NT2/D1 (cell line): Measurements from ENCODE around the gene KCTD3.

ENCODE experiments used
- DNase-seq: peaks from one replicate; pipeline ENCODE4 v3.0.0-alpha.2; 2011; ENCODE audit warnings: low read depth, low spot score
- H3K27me3 ChIP-seq: 2 replicates; pipeline ENCODE4 v1.6.0; 2011; ENCODE audit warnings: mild to moderate bottlenecking; ENCODE audit not compliant: insufficient read length, insufficient read depth
- H3K36me3 ChIP-seq: 2 replicates; pipeline ENCODE4 v1.6.1; 2011; ENCODE audit warnings: mild to moderate bottlenecking, low read length, mixed read lengths; ENCODE audit not compliant: insufficient read depth, insufficient read length
- H3K4me1 ChIP-seq: 2 replicates; pipeline ENCODE4 v1.5.1; 2011; ENCODE audit not compliant: insufficient read depth, insufficient read length
- H3K4me3 ChIP-seq: 2 replicates; pipeline ENCODE4 v1.5.1; 2011; ENCODE audit warnings: low read depth; ENCODE audit not compliant: insufficient read length
- H3K9ac ChIP-seq: 2 replicates; pipeline ENCODE4 v1.6.0; 2011; ENCODE audit warnings: low read depth; ENCODE audit not compliant: insufficient read length
- H3K9me3 ChIP-seq: 2 replicates; pipeline ENCODE4 v1.5.1; 2011; ENCODE audit warnings: mild to moderate bottlenecking, low read length; ENCODE audit not compliant: insufficient read depth
- SUZ12 ChIP-seq: IDR thresholded peaks from 2 replicates; pipeline ENCODE4 v1.6.1; 2011; ENCODE audit not compliant: insufficient read length, insufficient read depth; ENCODE audit errors: extremely low read depth
- YY1 ChIP-seq: IDR thresholded peaks from 2 replicates; pipeline ENCODE4 v1.6.1; 2011; ENCODE audit not compliant: insufficient read length, insufficient read depth
- ZNF274 ChIP-seq: IDR thresholded peaks from 2 replicates; pipeline ENCODE4 v1.6.1; 2011; ENCODE audit warnings: mild to moderate bottlenecking, low read depth, low read length

KCTD3 gene

GRCh38 chr1:215584389-215584788 is 17.3 kb downstream of the KCTD3 start:
- Histone ChIP-seq H3K9me3 (peaks cover 11% of the 10 kb centered on the region; the same call in 1 of the 2 replicates), H3K36me3 (peaks cover 47% of the 10 kb centered on the region), H3K9ac (no peak overlapping the region), H3K27me3 (no peaks in the 10 kb centered on the region), H3K4me1 (no peaks in the 10 kb centered on the region), H3K4me3 (no peak overlapping the region)
- DNase-seq, result no peak
- TF ChIP-seq ZNF274 (no peak), YY1 (no peak), SUZ12 (no peak)

- Histone ChIP-seq H3K4me3 (no peak overlapping the region), H3K27me3 (no peaks in the 10 kb centered on the region), H3K9me3 (peaks cover 1% of the 10 kb centered on the region; the same call in 1 of the 2 replicates), H3K9ac (no peak overlapping the region), H3K36me3 (peaks cover 25% of the 10 kb centered on the region), H3K4me1 (no peaks in the 10 kb centered on the region)
- no peak for TF ChIP-seq YY1
- no peak for TF ChIP-seq SUZ12
- no peak for TF ChIP-seq ZNF274
- no peak for DNase-seq
These were observed 22.7 kb downstream of the KCTD3 start for GRCh38 chr1:215589650-215590435.

- TF ChIP-seq SUZ12 (no peak), ZNF274 (no peak), YY1 (no peak)
- H3K36me3 ChIP-seq, result peaks cover 24% of the 10 kb centered on the region
- H3K4me3 ChIP-seq, result no peak overlapping the region
- no peak for DNase-seq
- no peaks in the 10 kb centered on the region for H3K9me3 ChIP-seq
- no peak overlapping the region for H3K9ac ChIP-seq
- no peaks in the 10 kb centered on the region for H3K27me3 ChIP-seq
- no peaks in the 10 kb centered on the region for H3K4me1 ChIP-seq
These were observed 23.8 kb downstream of the KCTD3 start for GRCh38 chr1:215590779-215591491.

- Histone ChIP-seq H3K9me3 (no peaks in the 10 kb centered on the region), H3K9ac (no peak overlapping the region), H3K4me1 (no peaks in the 10 kb centered on the region), H3K36me3 (peaks cover 30% of the 10 kb centered on the region), H3K27me3 (no peaks in the 10 kb centered on the region), H3K4me3 (no peak overlapping the region)
- DNase-seq, result no peak
- TF ChIP-seq YY1, result no peak
- no peak for TF ChIP-seq SUZ12
- no peak for TF ChIP-seq ZNF274
These were observed 27.5 kb downstream of the KCTD3 start for GRCh38 chr1:215594640-215595039.

- no peak overlapping the region for H3K4me3 ChIP-seq
- H3K9me3 ChIP-seq, result no peaks in the 10 kb centered on the region
- TF ChIP-seq SUZ12 (no peak), ZNF274 (no peak), YY1 (no peak)
- no peaks in the 10 kb centered on the region for H3K27me3 ChIP-seq
- no peaks in the 10 kb centered on the region for H3K4me1 ChIP-seq
- peaks cover 26% of the 10 kb centered on the region for H3K36me3 ChIP-seq
- DNase-seq, result no peak
- H3K9ac ChIP-seq, result no peak overlapping the region
These were observed 28.1 kb downstream of the KCTD3 start for GRCh38 chr1:215595231-215595630.

- no peaks in the 10 kb centered on the region for H3K9me3 ChIP-seq
- no peaks in the 10 kb centered on the region for H3K27me3 ChIP-seq
- TF ChIP-seq ZNF274 (no peak), SUZ12 (no peak), YY1 (no peak)
- no peak overlapping the region for H3K4me3 ChIP-seq
- DNase-seq, result no peak
- H3K36me3 ChIP-seq, result peaks cover 30% of the 10 kb centered on the region
- no peaks in the 10 kb centered on the region for H3K4me1 ChIP-seq
- no peak overlapping the region for H3K9ac ChIP-seq
These were observed 30.9 kb downstream of the KCTD3 start for GRCh38 chr1:215597961-215598360.

- Histone ChIP-seq H3K4me3 (no peak overlapping the region), H3K27me3 (no peaks in the 10 kb centered on the region), H3K36me3 (peaks cover 44% of the 10 kb centered on the region), H3K4me1 (no peaks in the 10 kb centered on the region), H3K9me3 (no peaks in the 10 kb centered on the region), H3K9ac (no peak overlapping the region)
- DNase-seq, result no peak
- TF ChIP-seq YY1 (no peak), ZNF274 (no peak), SUZ12 (no peak)
These were observed 32.4 kb downstream of the KCTD3 start for GRCh38 chr1:215599418-215600074.
